Measurements from ENCODE around the gene NXPH2. TPM values are rescaled to one million over a fixed set of nuclear protein-coding genes. Genes with fewer than 3 reads are reported as not detected.

Gene NXPH2
- total and polyA plus RNA-seq, 2 of the 13 experiments (the other 11 are each of a cell fraction or from before 2014, with no cell fraction given) = not detected

DNA sequence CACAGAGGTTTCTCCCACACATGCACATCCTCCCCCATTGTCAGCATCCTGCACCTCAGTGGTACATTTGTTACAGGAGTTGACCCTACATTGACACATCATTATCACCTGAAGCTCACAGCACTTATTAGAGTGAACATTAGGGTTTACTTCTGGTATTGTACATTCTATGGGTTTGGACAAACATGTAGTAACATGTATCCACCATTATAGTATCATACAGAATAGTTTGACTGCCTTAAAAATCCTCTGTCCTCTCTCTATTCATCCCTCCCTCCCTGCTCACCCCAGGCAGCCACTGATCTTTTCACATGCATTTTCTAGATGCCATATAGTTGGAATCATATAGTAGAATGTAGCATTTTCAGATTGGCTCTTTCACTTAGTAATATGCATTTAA lies 53.5 kb downstream of the NXPH2 start:
- H3K4me2 ChIP-seq (ENCODE audit: low read depth, low read length) = no peak overlapping the region
- BruUV-seq (replicated peaks) = no TSS peak
- H3K4me3 ChIP-seq (replicated peaks in 1 of 3; ENCODE audit: insufficient read depth in 1 of 3, low read depth in 2 of 3, low read length in 3 of 3) = no peak overlapping the region
- intact Hi-C loops (cut with micrococcal nuclease; ENCODE audit: unreplicated experiment) (loop anchor here (5.0 kb wide), 1 partner anchor 234 kb away; no protein-coding TSS in a partner anchor), in situ Hi-C loops (cut with HindIII; ENCODE audit: extremely low pct_ligation_motif_present, low pct_unique_long_range_greater_than_20kb) (no loop called here)
- no peak overlapping the region for H2AFZ ChIP-seq (ENCODE audit: low read length)
- peaks cover 2 to 20% of the 10 kb centered on the region in 2 experiments; a peak in 3 of 5 replicates for H3K27me3 ChIP-seq (ENCODE audit: control insufficient read depth in 1 of 2, insufficient read depth in 2 of 2, low read length in 2 of 2)
- no peaks in the 10 kb centered on the region for H3K79me2 ChIP-seq (ENCODE audit: insufficient read depth, low read length)
- FAIRE-seq = no peak
- H3K4me1 ChIP-seq (ENCODE audit: insufficient read depth, low read length) = peaks cover 39% of the 10 kb centered on the region
- ChIA-PET CTCF (ENCODE audit: low intra/inter-chr PET ratio, low total read pairs) (no interaction called here), POLR2A (no interaction called here)
- H3K27ac ChIP-seq (ENCODE audit: extremely low read length, insufficient read depth, low read length) = no peak overlapping the region
- no peak for ATAC-seq
- H4K20me1 ChIP-seq (ENCODE audit: insufficient read depth, low read length) = no peaks in the 10 kb centered on the region
- no peaks in the 10 kb centered on the region for H3K9me3 ChIP-seq (ENCODE audit: low read length)
- H3K9ac ChIP-seq (ENCODE audit: insufficient read depth, low read depth, low read length) = no peak overlapping the region
- H3K36me3 ChIP-seq (replicated peaks in 1 of 2; ENCODE audit: control insufficient read depth in 1 of 2, insufficient read depth in 2 of 2, low read length in 2 of 2) = no peaks in the 10 kb centered on the region
- no peak for TF ChIP-seq POLR2G (IDR thresholded peaks at IDR 0.05; ENCODE audit: low read depth, low read length)
- DNase-seq (ENCODE audit: low spot score) = no peak

- intact Hi-C loops (cut with micrococcal nuclease; ENCODE audit: unreplicated experiment) (loop anchor here (1.0 to 5.0 kb wide), 2 partner anchors 53 to 233 kb away; no protein-coding TSS in a partner anchor), in situ Hi-C loops (cut with HindIII; ENCODE audit: extremely low pct_ligation_motif_present, low pct_unique_long_range_greater_than_20kb) (no loop called here)
- Histone ChIP-seq H3K27ac (ENCODE audit: extremely low read length, insufficient read depth, low read length) (no peak overlapping the region), H3K4me1 (ENCODE audit: insufficient read depth, low read length) (peaks cover 48% of the 10 kb centered on the region), H3K9ac (ENCODE audit: insufficient read depth, low read depth, low read length) (no peak overlapping the region), H3K9me3 (ENCODE audit: low read length) (no peaks in the 10 kb centered on the region), H4K20me1 (ENCODE audit: insufficient read depth, low read length) (no peaks in the 10 kb centered on the region), H3K36me3 (replicated peaks in 1 of 2; ENCODE audit: control insufficient read depth in 1 of 2, insufficient read depth in 2 of 2, low read length in 2 of 2) (no peaks in the 10 kb centered on the region), H2AFZ (ENCODE audit: low read length) (no peak overlapping the region), H3K27me3 (ENCODE audit: control insufficient read depth in 1 of 2, insufficient read depth in 2 of 2, low read length in 2 of 2) (peaks cover 2 to 15% of the 10 kb centered on the region in 2 experiments; a peak in 3 of 5 replicates), H3K79me2 (ENCODE audit: insufficient read depth, low read length) (no peaks in the 10 kb centered on the region), H3K4me3 (replicated peaks in 1 of 3; ENCODE audit: insufficient read depth in 1 of 3, low read depth in 2 of 3, low read length in 3 of 3) (peak overlapping the region in 2 of 3 experiments; percentile 1 to 13; a peak in 2 of 6 replicates), H3K4me2 (ENCODE audit: low read depth, low read length) (peak overlapping the region; percentile 62)
- BruUV-seq (replicated peaks) = no TSS peak
- CTCF ChIA-PET (ENCODE audit: low intra/inter-chr PET ratio, low total read pairs) = no interaction called here
- ATAC-seq (peak; percentile 81), DNase-seq (ENCODE audit: low spot score) (peak; percentile 66), FAIRE-seq (peak; percentile 54)
- WGBS (ENCODE audit: low lambda C conversion rate) = 0% methylated on average over 2 of the region's 2 CpGs
- POLR2A ChIA-PET = interaction anchor here (0.7 to 2.0 kb wide), 4 partner anchors 12 to 785 kb away, joined by 3 to 15 read pairs (median 3); partner anchors contain the start of gene HNMT
- no peak for TF ChIP-seq MIER2 (CRISPR knock-in tag; IDR thresholded peaks at IDR 0.05)
- peak; percentile 65 for TF ChIP-seq FOXA3 (CRISPR knock-in tag; IDR thresholded peaks at IDR 0.05)
- peak; percentile 80; the same call in 1 of the 2 replicates for TF ChIP-seq MIXL1 (CRISPR knock-in tag; IDR thresholded peaks at IDR 0.05)
- TF ChIP-seq, protein P1, sequence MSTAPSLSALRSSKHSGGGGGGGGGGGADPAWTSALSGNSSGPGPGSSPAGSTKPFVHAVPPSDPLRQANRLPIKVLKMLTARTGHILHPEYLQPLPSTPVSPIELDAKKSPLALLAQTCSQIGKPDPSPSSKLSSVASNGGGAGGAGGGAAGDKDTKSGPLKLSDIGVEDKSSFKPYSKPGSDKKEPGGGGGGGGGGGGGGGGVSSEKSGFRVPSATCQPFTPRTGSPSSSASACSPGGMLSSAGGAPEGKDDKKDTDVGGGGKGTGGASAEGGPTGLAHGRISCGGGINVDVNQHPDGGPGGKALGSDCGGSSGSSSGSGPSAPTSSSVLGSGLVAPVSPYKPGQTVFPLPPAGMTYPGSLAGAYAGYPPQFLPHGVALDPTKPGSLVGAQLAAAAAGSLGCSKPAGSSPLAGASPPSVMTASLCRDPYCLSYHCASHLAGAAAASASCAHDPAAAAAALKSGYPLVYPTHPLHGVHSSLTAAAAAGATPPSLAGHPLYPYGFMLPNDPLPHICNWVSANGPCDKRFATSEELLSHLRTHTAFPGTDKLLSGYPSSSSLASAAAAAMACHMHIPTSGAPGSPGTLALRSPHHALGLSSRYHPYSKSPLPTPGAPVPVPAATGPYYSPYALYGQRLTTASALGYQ (CRISPR knock-in tag; IDR thresholded peaks at IDR 0.05) = peak; percentile 62; the same call in 1 of the 2 replicates
- TF ChIP-seq, protein P2, sequence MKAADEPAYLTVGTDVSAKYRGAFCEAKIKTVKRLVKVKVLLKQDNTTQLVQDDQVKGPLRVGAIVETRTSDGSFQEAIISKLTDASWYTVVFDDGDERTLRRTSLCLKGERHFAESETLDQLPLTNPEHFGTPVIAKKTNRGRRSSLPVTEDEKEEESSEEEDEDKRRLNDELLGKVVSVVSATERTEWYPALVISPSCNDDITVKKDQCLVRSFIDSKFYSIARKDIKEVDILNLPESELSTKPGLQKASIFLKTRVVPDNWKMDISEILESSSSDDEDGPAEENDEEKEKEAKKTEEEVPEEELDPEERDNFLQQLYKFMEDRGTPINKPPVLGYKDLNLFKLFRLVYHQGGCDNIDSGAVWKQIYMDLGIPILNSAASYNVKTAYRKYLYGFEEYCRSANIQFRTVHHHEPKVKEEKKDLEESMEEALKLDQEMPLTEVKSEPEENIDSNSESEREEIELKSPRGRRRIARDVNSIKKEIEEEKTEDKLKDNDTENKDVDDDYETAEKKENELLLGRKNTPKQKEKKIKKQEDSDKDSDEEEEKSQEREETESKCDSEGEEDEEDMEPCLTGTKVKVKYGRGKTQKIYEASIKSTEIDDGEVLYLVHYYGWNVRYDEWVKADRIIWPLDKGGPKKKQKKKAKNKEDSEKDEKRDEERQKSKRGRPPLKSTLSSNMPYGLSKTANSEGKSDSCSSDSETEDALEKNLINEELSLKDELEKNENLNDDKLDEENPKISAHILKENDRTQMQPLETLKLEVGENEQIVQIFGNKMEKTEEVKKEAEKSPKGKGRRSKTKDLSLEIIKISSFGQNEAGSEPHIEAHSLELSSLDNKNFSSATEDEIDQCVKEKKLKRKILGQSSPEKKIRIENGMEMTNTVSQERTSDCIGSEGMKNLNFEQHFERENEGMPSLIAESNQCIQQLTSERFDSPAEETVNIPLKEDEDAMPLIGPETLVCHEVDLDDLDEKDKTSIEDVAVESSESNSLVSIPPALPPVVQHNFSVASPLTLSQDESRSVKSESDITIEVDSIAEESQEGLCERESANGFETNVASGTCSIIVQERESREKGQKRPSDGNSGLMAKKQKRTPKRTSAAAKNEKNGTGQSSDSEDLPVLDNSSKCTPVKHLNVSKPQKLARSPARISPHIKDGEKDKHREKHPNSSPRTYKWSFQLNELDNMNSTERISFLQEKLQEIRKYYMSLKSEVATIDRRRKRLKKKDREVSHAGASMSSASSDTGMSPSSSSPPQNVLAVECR (CRISPR knock-in tag; IDR thresholded peaks at IDR 0.05; ENCODE audit: borderline replicate concordance) = no peak
- peak; percentile 27; the same call in 1 of the 2 replicates for TF ChIP-seq KDM6A (CRISPR knock-in tag; IDR thresholded peaks at IDR 0.05; ENCODE audit: low read depth)
Observed at GRCh38 chr2:138724729-138725459, 55.3 kb downstream of the NXPH2 start.

All from HepG2 (cell line).